ENCODE measurements around the gene HACE1.

DNA sequence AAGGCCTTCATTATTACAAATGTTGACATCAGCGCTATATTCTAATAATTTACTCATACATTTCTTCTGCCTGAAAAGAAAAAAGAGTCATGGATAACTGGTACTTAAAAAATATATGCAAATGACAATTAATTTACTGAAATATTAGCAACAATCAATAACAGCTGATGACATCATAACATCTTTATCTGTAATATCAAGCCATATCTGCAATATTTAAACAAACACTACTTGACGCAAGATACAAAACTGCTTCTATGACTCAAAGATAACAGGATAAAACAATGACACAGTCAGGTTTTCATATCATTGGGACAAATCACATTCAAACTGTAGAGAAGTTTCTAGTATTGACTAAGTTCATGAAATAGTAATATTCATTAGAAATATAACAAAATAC is 16.5 kb downstream of the HACE1 start:
- TF ChIP-seq, protein P1, sequence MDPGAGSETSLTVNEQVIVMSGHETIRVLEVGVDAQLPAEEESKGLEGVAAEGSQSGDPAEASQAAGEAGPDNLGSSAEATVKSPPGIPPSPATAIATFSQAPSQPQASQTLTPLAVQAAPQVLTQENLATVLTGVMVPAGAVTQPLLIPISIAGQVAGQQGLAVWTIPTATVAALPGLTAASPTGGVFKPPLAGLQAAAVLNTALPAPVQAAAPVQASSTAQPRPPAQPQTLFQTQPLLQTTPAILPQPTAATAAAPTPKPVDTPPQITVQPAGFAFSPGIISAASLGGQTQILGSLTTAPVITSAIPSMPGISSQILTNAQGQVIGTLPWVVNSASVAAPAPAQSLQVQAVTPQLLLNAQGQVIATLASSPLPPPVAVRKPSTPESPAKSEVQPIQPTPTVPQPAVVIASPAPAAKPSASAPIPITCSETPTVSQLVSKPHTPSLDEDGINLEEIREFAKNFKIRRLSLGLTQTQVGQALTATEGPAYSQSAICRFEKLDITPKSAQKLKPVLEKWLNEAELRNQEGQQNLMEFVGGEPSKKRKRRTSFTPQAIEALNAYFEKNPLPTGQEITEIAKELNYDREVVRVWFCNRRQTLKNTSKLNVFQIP (CRISPR knock-in tag; IDR thresholded peaks at IDR 0.05; ENCODE audit: borderline replicate concordance, low read depth), result no peak
- TF ChIP-seq ZFP3 (CRISPR knock-in tag; IDR thresholded peaks at IDR 0.05), result no peak
- no peak for TF ChIP-seq SNAI2 (CRISPR knock-in tag; IDR thresholded peaks at IDR 0.05)
- TF ChIP-seq GLIS3 (CRISPR knock-in tag; IDR thresholded peaks at IDR 0.05), result no peak
- TF ChIP-seq ZNF565 (CRISPR knock-in tag; conservative IDR thresholded peaks at IDR 0.05; ENCODE audit: low read depth), result no peak
- TF ChIP-seq PPARA (CRISPR knock-in tag; IDR thresholded peaks at IDR 0.05; ENCODE audit: borderline replicate concordance), result no peak
- TF ChIP-seq RARB (CRISPR knock-in tag; IDR thresholded peaks at IDR 0.05), result no peak
- TF ChIP-seq, protein P2, sequence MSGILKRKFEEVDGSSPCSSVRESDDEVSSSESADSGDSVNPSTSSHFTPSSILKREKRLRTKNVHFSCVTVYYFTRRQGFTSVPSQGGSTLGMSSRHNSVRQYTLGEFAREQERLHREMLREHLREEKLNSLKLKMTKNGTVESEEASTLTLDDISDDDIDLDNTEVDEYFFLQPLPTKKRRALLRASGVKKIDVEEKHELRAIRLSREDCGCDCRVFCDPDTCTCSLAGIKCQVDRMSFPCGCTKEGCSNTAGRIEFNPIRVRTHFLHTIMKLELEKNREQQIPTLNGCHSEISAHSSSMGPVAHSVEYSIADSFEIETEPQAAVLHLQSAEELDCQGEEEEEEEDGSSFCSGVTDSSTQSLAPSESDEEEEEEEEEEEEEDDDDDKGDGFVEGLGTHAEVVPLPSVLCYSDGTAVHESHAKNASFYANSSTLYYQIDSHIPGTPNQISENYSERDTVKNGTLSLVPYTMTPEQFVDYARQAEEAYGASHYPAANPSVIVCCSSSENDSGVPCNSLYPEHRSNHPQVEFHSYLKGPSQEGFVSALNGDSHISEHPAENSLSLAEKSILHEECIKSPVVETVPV (CRISPR knock-in tag; IDR thresholded peaks at IDR 0.05), result no peak

All from SK-N-SH treated with all-trans-retinoic acid at 6 μM for 48 hours (cell line).